Pancreas (tissue), 10 donors: ENCODE data around the gene EFCAB12. TPM values are rescaled to one million over a fixed set of nuclear protein-coding genes. Genes with fewer than 3 reads are reported as not detected.
A peak's percentile ranks its signal among the peaks of the same experiment; 100 is the strongest.

ENCODE experiments used
- ATAC-seq, 4 donors: fragments of 200-7000 bp; cut with Tn5 transposase; one replicate each; pipeline versions ENCODE4 v1.8.0 to v1.9.1; 2020; ENCODE audit warnings: mild to moderate bottlenecking in 4 of 4, moderate library complexity in 4 of 4
- DNase-seq, 6 donors: peaks; one replicate each; pipeline ENCODE4 v3.0.0-alpha.2; 2020
- FAIRE-seq: peaks from 2 replicates; lab custom pipeline; 2012; peaks lifted over from hg19 to GRCh38; lab: Jason Lieb, UNC
- H3K27ac ChIP-seq, 4 donors: fragments of 200-600 bp; sonication (generic); 1 replicate in 3 of 4; 2 replicates in 1 of 4; pipeline versions ENCODE4 v1.5.0 to v1.8.0; 2020
- H3K27me3 ChIP-seq, 4 donors: fragments of 200-600 bp; one replicate each; pipeline ENCODE4 v1.8.0; 2021
- H3K36me3 ChIP-seq, 3 donors: fragments of 200-600 bp; sonication (generic) in 1 of 3; one replicate each; pipeline versions ENCODE4 v1.5.0 to v1.8.0; 2020 to 2021
- H3K4me1 ChIP-seq, 3 donors: fragments of 200-600 bp; one replicate each; pipeline ENCODE4 v1.8.0; 2021
- H3K4me3 ChIP-seq, 4 donors: fragments of 200-600 bp; sonication (generic) in 2 of 4; one replicate each; pipeline versions ENCODE4 v1.5.0 to v1.8.0; 2020 to 2021
- H3K9me3 ChIP-seq, 4 donors: fragments of 200-600 bp; one replicate each; pipeline ENCODE4 v1.8.0; 2021
- CTCF ChIP-seq, 4 donors: fragments of 200-600 bp; sonication (generic) in 3 of 4; IDR thresholded peaks; one replicate each; pipeline versions ENCODE4 v1.5.0 to v1.8.0; 2021; ENCODE audit warnings: antibody characterized with exemption in 4 of 4
- WGBS, 2 donors: extraction: QIAGEN DNeasy Blood & Tissue Kit; methylation state at CpG; one replicate each; pipeline ENCODE4 v1.1.7; 2013; 5-methylcytosine and 5-hydroxymethylcytosine counted together
- intact Hi-C, 3 donors: fragments of 100-400 bp; cut with DNase I; formaldehyde crosslinking; loops; one replicate each; pipeline versions ENCODE4 v1.11.1 to v1.14.2; 2022
- polyA plus RNA-seq, 2 donors: library from polyadenylated mRNA; stranded (reverse); fragments of 200-250 nt; gene quantifications; one replicate each; pipeline ENCODE4 v1.2.3, GENCODE V29; 2013
- total RNA-seq, 6 donors: library from RNA; stranded (reverse); fragmentation: NEBNext Ultra II Directional in 4 of 6; extraction: Animal tissue kit (Norgen Biotek cat#: 25700) in 4 of 6; gene quantifications; one replicate each; pipeline versions ENCODE4 v1.2.1 to v1.2.4, GENCODE V29; 2021 to 2023
- donor health status: healthy with polysubstance abuse.
- donor health status: DM: no; HTN: no; CAD: no; lungs with moderate emphysema.
- donor health status: DM: no; HTN: no; CAD: no.
- donor health status: control.
- donor health status: control.
- donor health status: Bipolar disorder and iron deficiency.
- donor health status: DM: yes; HTN: yes; CAD: no.
- donor health status: DM: no; HTN: no; CAD: no.
- donor health status: DM: no; HTN: no; CAD: no.
- donor health status: DM: yes; HTN: yes; CAD: no.

EFCAB12 gene
- total and polyA plus RNA-seq, 8 donors, result 0.43 to 2.0 (median 0.89) TPM

- Histone ChIP-seq H3K27ac (no peak overlapping the region), H3K4me1 (peaks cover 10 to 37% (median 12%) of the 10 kb centered on the region in 3 donors), H3K36me3 (peaks cover 0 to 30% (median 14%) of the 10 kb centered on the region in 3 donors), H3K4me3 (no peak overlapping the region), H3K27me3 (no peaks in the 10 kb centered on the region), H3K9me3 (no peaks in the 10 kb centered on the region)
- no peak for TF ChIP-seq CTCF (IDR thresholded peaks at IDR 0.05)
- DNase-seq, result no peak
- WGBS, 2 donors, result 93 to 96% methylated on average over 7 of the region's 7 CpGs
- FAIRE-seq, result no peak
- ATAC-seq, result no peak
- intact Hi-C loops, result no loop called here
Observed at GRCh38 chr3:129432036-129432435, 3.6 kb upstream of the EFCAB12 start.

GRCh38 chr3:129429602-129430001, 1.2 kb upstream of the EFCAB12 start:
- no peak for TF ChIP-seq CTCF (IDR thresholded peaks at IDR 0.05)
- Histone ChIP-seq H3K4me1 (peaks cover 0 to 19% (median 6%) of the 10 kb centered on the region in 3 donors), H3K36me3 (peaks cover 0 to 26% (median 14%) of the 10 kb centered on the region in 3 donors), H3K4me3 (no peak overlapping the region), H3K27me3 (no peaks in the 10 kb centered on the region), H3K27ac (peak overlapping the region in 2 of 4 donors; percentile 23 to 25), H3K9me3 (no peaks in the 10 kb centered on the region)
- intact Hi-C loops, result no loop called here
- FAIRE-seq, result no peak
- peak in 1 of 4 donors; percentile 1 for ATAC-seq
- 81 to 90% methylated on average over 4 of the region's 4 CpGs for WGBS, 2 donors
- DNase-seq, result no peak

- Histone ChIP-seq H3K36me3 (peaks cover 0 to 26% (median 14%) of the 10 kb centered on the region in 3 donors), H3K9me3 (no peaks in the 10 kb centered on the region), H3K4me1 (peaks cover 0 to 15% (median 6%) of the 10 kb centered on the region in 3 donors), H3K27me3 (no peaks in the 10 kb centered on the region), H3K4me3 (no peak overlapping the region), H3K27ac (peak overlapping the region in 2 of 4 donors; percentile 25 to 66)
- 65 to 71% methylated on average over 3 of the region's 3 CpGs for WGBS, 2 donors
- FAIRE-seq, result no peak
- TF ChIP-seq CTCF (IDR thresholded peaks at IDR 0.05), result no peak
- peak in 3 of 4 donors; percentile 2 to 46 (median 2) for ATAC-seq
- no peak for DNase-seq
- intact Hi-C loops, result no loop called here
Observed at GRCh38 chr3:129429080-129429451, 630 bp upstream of the EFCAB12 start.

GRCh38 chr3:129428007-129428375, 445 bp downstream of the EFCAB12 start:
- DNase-seq, result no peak
- intact Hi-C loops, result no loop called here
- no peaks in the 10 kb centered on the region for H3K27me3 ChIP-seq
- TF ChIP-seq CTCF (IDR thresholded peaks at IDR 0.05), result no peak
- peak overlapping the region; percentile 20 to 55 (median 36) for H3K4me3 ChIP-seq
- ATAC-seq, result peak; percentile 2 to 9 (median 4)
- H3K9me3 ChIP-seq, result no peaks in the 10 kb centered on the region
- 5 to 9% methylated on average over 8 of the region's 8 CpGs for WGBS, 2 donors
- FAIRE-seq, result no peak
- H3K36me3 ChIP-seq, result peaks cover 0 to 20% (median 13%) of the 10 kb centered on the region in 3 donors
- peaks cover 0 to 8% (median 6%) of the 10 kb centered on the region in 3 donors for H3K4me1 ChIP-seq
- no peak overlapping the region for H3K27ac ChIP-seq

- FAIRE-seq (no peak), ATAC-seq (no peak), DNase-seq (no peak)
- Histone ChIP-seq H3K27ac (no peak overlapping the region), H3K27me3 (no peaks in the 10 kb centered on the region), H3K4me1 (peaks cover 0 to 8% (median 6%) of the 10 kb centered on the region in 3 donors), H3K4me3 (no peak overlapping the region), H3K9me3 (no peaks in the 10 kb centered on the region), H3K36me3 (no peaks in the 10 kb centered on the region)
- no peak for TF ChIP-seq CTCF (IDR thresholded peaks at IDR 0.05)
- WGBS, 2 donors, result 36 to 39% methylated on average over 2 of the region's 2 CpGs
- intact Hi-C loops, result no loop called here
Observed at GRCh38 chr3:129425619-129426018, 2.8 kb downstream of the EFCAB12 start.
